DOHH2 (cell line): Measurements from ENCODE around the gene KLK13.

Experiments
- H3F3A ChIP-seq: fragments of 200-600 bp; sonication (generic), shearing (Covaris generic); 2 replicates; pipeline ENCODE4 v1.6.0; 2016; ENCODE audit warnings: antibody characterized with exemption, mild to moderate bottlenecking; ENCODE audit not compliant: control insufficient read depth, insufficient read depth
- H3K27ac ChIP-seq: fragments of 200-600 bp; sonication (generic); 2 replicates; pipeline ENCODE4 v1.5.1; 2014; ENCODE audit warnings: low read depth, mild to moderate bottlenecking, low read length, moderate library complexity
- H3K27me3 ChIP-seq: fragments of 200-600 bp; sonication (generic); 2 replicates; pipeline ENCODE4 v1.6.1; 2014; ENCODE audit warnings: mild to moderate bottlenecking, low read length, mixed read lengths; ENCODE audit not compliant: control insufficient read depth
- H3K36me3 ChIP-seq: fragments of 200-600 bp; sonication (generic); 2 replicates; pipeline ENCODE4 v1.6.1; 2014; ENCODE audit warnings: mild to moderate bottlenecking, low read length, moderate library complexity, mixed read lengths; ENCODE audit not compliant: control insufficient read depth
- H3K4me1 ChIP-seq: fragments of 200-600 bp; sonication (generic); 2 replicates; pipeline ENCODE4 v1.6.1; 2014; ENCODE audit warnings: mild to moderate bottlenecking, low read length, mixed read lengths; ENCODE audit not compliant: control insufficient read depth
- H3K4me2 ChIP-seq: fragments of 200-600 bp; sonication (generic); 2 replicates; pipeline ENCODE4 v1.6.0; 2014; ENCODE audit warnings: mild to moderate bottlenecking, low read length, moderate library complexity
- H3K4me3 ChIP-seq: fragments of 200-600 bp; sonication (generic); 2 replicates; pipeline ENCODE4 v1.5.1; 2014; ENCODE audit warnings: mild to moderate bottlenecking, low read length, mixed read lengths
- H3K79me2 ChIP-seq: fragments of 200-600 bp; sonication (generic); 2 replicates; pipeline ENCODE4 v1.6.1; 2014; ENCODE audit warnings: mild to moderate bottlenecking, low read length, mixed read lengths; ENCODE audit not compliant: control insufficient read depth
- H3K9me2 ChIP-seq: fragments of 200-600 bp; sonication (generic); replicated peaks from 2 replicates; pipeline ENCODE4 v1.6.1; 2014; ENCODE audit warnings: mild to moderate bottlenecking, low read length, mixed read lengths; ENCODE audit not compliant: control insufficient read depth
- H3K9me3 ChIP-seq: fragments of 200-600 bp; sonication (generic); 2 replicates; pipeline ENCODE4 v1.6.1; 2014; ENCODE audit warnings: antibody characterized with exemption, low read length, mixed read lengths; ENCODE audit not compliant: control insufficient read depth, insufficient read depth
- H4K20me1 ChIP-seq: fragments of 200-600 bp; sonication (generic); 2 replicates; pipeline ENCODE4 v1.6.0; 2014; ENCODE audit warnings: low read depth, mild to moderate bottlenecking, antibody characterized with exemption, low read length, moderate library complexity; ENCODE audit not compliant: control insufficient read depth, insufficient read depth
- EZH2phosphoT487 ChIP-seq: fragments of 200-600 bp; sonication (generic); IDR thresholded peaks from 2 replicates; pipeline ENCODE4 v1.6.1; 2017; ENCODE audit warnings: borderline replicate concordance, mild to moderate bottlenecking, antibody characterized with exemption, low read length, moderate library complexity, mixed read lengths
- TF ChIP-seq, protein P1 (sequence below): fragments of 200-600 bp; sonication (generic); IDR thresholded peaks from one replicate; pipeline ENCODE4 v1.5.1; 2014; ENCODE audit warnings: antibody characterized with exemption, mild to moderate bottlenecking, low read depth, low read length; ENCODE audit not compliant: poor library complexity, severe bottlenecking

The KLK13 gene

DNA sequence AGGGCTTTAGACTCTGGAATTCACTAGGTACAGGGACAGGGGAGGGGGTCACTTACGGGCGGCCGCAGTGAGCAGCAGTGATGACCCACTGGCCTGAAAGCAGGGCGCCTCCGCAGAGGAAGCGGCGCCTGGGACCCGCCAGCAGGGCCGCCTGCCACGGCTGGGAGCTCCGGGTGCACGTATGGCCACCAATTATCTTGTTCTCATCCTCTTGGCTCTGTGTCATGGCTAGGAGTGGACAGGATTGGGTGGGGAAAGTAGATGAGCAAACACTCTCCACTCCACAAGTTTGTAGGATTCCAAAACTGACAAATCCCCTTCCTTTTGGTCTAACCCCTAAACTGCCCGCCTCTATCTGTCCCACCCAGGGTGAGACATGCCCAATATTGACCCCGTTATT, 16.6 kb upstream of the KLK13 start:
- Histone ChIP-seq H3K36me3 (no peaks in the 10 kb centered on the region), H3K4me3 (no peak overlapping the region)

DNA sequence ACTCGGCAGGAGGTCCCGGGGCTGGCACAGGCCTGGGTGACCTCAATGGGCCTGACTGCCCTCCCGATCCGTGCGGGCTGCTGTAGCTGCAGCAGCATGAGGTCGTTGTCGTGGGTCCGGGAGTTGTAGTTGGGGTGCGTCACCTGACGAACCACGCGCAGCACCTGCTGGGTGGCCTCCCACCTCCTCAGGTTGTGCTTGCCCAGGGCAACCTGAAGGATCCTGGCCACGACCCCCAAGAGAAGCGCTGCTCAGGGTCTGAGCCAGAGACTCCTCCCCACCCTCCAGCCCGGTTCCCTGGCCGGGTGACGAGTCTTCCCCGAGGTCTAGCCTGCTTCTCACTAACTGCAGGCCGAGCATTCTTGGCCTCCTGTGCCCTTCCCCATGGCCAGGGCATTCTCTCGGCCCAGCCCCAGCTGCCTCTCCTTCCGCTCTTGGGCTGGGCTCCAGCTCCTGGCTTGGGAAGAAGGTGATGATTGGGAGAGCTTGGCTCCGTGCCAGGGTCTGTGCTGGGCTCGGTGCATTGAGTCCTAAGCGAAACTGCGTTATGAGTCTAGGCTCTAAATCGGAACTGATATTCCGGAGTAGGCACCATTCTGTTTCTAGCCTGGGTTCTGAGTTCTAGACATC, 14.7 kb upstream of the KLK13 start:
- no peaks in the 10 kb centered on the region for H3K27me3 ChIP-seq
- H3K9me3 ChIP-seq = no peaks in the 10 kb centered on the region
- no peaks in the 10 kb centered on the region for H3K36me3 ChIP-seq
- no peak overlapping the region for H3K27ac ChIP-seq
- H3F3A ChIP-seq = no peaks in the 10 kb centered on the region
- no peaks in the 10 kb centered on the region for H3K79me2 ChIP-seq
- TF ChIP-seq, protein P1, sequence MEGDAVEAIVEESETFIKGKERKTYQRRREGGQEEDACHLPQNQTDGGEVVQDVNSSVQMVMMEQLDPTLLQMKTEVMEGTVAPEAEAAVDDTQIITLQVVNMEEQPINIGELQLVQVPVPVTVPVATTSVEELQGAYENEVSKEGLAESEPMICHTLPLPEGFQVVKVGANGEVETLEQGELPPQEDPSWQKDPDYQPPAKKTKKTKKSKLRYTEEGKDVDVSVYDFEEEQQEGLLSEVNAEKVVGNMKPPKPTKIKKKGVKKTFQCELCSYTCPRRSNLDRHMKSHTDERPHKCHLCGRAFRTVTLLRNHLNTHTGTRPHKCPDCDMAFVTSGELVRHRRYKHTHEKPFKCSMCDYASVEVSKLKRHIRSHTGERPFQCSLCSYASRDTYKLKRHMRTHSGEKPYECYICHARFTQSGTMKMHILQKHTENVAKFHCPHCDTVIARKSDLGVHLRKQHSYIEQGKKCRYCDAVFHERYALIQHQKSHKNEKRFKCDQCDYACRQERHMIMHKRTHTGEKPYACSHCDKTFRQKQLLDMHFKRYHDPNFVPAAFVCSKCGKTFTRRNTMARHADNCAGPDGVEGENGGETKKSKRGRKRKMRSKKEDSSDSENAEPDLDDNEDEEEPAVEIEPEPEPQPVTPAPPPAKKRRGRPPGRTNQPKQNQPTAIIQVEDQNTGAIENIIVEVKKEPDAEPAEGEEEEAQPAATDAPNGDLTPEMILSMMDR = no peak
- no peak for TF ChIP-seq EZH2phosphoT487
- H3K4me3 ChIP-seq = no peak overlapping the region
- no peak overlapping the region for H3K4me2 ChIP-seq
- H3K4me1 ChIP-seq = no peaks in the 10 kb centered on the region
- no peaks in the 10 kb centered on the region for H3K9me2 ChIP-seq
- no peaks in the 10 kb centered on the region for H4K20me1 ChIP-seq

More for the DNA sequence above, 16.6 kb upstream of the KLK13 start:
- TF ChIP-seq, protein P1 = no peak
- TF ChIP-seq EZH2phosphoT487 = no peak
- Histone ChIP-seq H3K9me2 (no peaks in the 10 kb centered on the region), H3K9me3 (no peaks in the 10 kb centered on the region), H3K27ac (no peak overlapping the region), H3F3A (no peaks in the 10 kb centered on the region), H3K4me2 (no peak overlapping the region), H4K20me1 (no peaks in the 10 kb centered on the region), H3K27me3 (no peaks in the 10 kb centered on the region), H3K4me1 (no peaks in the 10 kb centered on the region), H3K79me2 (no peaks in the 10 kb centered on the region)

DNA sequence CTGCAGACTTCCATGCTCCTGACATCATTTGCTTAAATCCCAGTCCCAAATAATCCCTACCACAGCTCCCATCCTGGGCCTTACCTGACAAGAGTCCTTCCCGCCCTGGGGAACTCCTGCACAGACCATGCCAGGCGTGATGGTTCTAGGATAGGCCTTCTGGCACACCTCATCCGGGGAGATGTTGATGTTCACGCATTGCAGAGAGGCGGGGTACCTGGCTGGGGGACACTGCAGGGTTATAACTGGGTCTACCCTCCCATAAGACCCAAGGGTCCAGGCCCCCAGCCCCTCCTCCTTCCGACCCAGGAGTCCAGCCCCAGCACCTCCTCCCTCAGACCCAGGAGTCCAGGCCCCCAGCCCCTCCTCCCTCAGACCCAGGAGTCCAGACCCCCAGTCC, 13.8 kb upstream of the KLK13 start:
- H3K9me2 ChIP-seq = no peaks in the 10 kb centered on the region
- H3K27ac ChIP-seq = no peak overlapping the region
- no peak overlapping the region for H3K4me3 ChIP-seq
- no peaks in the 10 kb centered on the region for H3F3A ChIP-seq
- H3K4me1 ChIP-seq = no peaks in the 10 kb centered on the region
- H3K4me2 ChIP-seq = no peak overlapping the region
- H3K79me2 ChIP-seq = no peaks in the 10 kb centered on the region
- H3K36me3 ChIP-seq = no peaks in the 10 kb centered on the region
- no peaks in the 10 kb centered on the region for H4K20me1 ChIP-seq
- no peak for TF ChIP-seq EZH2phosphoT487
- TF ChIP-seq, protein P1 = no peak
- peaks cover 5% of the 10 kb centered on the region; the same call in 1 of the 2 replicates for H3K9me3 ChIP-seq
- no peaks in the 10 kb centered on the region for H3K27me3 ChIP-seq
